GM12872 (cell line): Measurements from ENCODE around the gene COQ4.

Source experiments
- TF ChIP-seq, protein P1 (sequence below): IDR thresholded peaks from 3 replicates; pipeline ENCODE4 v1.5.1; 2011; ENCODE audit warnings: low read depth, mild to moderate bottlenecking, low read length, moderate library complexity; ENCODE audit not compliant: insufficient read depth

The COQ4 gene

DNA sequence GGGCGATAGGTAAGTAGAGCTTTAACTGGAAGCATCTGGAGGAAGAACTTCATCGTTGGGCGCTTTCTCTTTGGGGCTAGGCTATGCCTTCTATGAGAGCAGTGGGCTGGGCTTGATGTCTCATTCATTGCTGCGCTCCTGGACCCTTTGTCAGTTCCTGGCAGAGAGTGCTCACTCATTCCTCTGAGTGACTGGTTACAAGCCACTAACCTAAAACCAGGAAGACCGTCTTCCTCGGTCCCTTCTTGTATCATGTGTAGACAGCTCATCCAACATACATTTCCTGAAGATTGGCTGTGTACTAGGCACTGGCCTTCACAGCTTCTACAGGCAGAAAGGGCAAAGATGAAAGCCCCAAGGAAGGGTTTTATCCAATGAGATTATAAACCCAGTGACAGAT, 40.1 kb upstream of the COQ4 start:
- TF ChIP-seq, protein P1, sequence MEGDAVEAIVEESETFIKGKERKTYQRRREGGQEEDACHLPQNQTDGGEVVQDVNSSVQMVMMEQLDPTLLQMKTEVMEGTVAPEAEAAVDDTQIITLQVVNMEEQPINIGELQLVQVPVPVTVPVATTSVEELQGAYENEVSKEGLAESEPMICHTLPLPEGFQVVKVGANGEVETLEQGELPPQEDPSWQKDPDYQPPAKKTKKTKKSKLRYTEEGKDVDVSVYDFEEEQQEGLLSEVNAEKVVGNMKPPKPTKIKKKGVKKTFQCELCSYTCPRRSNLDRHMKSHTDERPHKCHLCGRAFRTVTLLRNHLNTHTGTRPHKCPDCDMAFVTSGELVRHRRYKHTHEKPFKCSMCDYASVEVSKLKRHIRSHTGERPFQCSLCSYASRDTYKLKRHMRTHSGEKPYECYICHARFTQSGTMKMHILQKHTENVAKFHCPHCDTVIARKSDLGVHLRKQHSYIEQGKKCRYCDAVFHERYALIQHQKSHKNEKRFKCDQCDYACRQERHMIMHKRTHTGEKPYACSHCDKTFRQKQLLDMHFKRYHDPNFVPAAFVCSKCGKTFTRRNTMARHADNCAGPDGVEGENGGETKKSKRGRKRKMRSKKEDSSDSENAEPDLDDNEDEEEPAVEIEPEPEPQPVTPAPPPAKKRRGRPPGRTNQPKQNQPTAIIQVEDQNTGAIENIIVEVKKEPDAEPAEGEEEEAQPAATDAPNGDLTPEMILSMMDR = no peak

DNA sequence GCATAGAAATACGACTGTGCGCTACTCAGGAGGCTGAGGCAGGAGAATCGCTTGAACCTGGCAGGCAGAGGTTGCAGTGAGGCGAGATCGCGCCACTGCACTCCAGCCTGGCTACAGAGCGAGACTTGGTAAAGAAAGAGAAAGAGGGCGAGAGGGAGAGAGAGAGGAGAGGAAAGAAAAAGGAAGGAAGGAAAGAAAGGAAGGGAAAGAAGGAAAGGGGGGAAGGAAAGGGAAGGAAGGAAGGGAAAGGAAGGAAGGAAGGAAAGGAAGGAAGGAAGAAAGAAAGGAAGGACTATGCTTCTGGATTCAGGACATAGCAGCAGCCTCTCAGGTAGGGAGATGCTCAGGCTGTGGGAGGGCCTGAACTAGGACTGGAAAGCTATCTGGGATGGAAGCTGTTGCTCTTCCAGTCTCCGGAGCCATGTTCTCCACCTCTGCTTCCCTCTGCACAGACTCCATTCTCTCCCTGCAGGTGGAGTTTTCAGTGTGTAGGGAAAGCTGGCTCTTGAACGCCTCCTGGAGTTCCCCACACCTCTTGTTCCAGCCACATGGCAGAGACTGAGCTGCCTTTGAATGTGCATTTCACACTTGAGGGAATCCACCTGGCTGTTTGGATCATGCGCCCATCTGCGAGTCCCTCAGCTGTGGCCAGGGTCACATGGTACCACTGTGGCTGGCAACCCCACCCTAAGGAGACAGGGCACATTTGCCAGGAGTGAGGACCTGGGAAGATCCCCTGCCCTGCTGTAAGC, 37.4 kb upstream of the COQ4 start:
- TF ChIP-seq, protein P1 = no peak

DNA sequence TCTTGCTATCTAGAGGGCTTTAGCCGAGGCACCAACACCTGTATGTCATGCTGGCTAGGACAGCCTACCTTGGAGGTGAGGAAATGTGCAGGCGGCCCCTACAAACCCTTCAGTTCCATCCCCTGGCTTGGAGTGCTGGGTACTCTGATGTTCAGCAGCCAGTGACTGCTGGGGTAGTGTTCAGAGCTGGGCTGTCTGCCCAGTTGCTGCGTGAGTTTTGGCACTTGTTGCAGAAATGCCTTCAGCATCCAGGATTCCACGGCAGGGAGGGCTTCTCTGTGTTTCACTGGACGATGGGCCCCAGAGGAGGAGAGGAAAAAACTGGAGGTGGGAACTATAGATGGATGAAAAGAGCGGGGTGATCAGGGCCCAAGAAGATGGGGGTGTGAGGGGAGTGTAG, 36.2 kb upstream of the COQ4 start:
- TF ChIP-seq, protein P1 = no peak

DNA sequence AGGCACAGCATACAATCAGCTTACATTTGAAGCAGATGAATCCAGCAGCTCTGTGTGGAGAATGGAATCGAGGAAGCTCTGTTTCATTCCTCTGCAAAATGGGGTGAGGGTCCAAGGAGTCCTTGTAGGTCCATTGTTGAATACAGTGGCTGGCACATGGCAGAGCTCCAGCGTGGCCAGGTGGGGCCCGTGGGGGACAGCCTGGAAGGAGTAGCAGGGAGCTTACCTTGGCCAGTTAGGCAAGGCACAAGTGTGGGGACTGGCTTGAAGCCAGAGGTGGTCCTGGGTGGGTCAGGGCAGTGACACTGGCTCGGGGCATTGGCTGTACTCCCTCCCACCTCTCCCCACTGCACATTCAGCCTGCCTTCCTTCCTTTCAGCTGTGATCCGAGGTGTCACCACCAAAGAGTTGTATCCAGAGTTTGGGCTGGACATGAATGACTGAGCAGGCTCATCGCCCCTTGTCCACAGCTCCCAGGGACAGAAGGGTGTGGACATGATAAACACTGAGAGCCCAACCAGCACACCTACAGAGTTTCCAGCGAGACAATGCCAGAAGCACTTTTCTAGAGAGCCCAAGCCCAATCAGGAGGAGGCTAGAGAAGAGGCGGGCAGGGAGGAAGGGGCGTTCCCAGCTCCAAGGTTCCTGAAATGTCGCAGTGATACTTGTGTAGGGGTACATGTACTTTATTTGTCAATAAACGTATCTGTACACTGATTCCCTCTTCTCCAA, 34.2 kb upstream of the COQ4 start:
- TF ChIP-seq, protein P1 = no peak

DNA sequence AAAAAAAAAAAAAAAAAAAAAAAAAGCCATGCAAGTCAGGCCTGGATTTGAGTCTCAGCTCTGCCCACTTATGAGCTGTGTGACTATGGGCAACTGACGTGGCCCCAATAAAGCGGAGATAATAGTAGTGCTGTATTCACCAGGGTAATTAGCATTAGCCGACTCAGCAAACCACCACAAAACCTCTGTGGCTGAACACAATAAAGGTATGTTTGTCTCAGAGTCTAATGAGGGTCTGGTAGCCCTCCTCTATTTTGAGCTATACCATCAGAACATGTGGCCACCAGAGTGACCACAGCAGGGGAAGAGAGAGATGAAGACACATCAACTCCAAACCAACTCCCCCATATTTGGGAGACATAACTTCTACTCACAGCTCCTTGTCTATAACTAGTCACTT, 30.6 kb upstream of the COQ4 start:
- TF ChIP-seq, protein P1 = no peak

DNA sequence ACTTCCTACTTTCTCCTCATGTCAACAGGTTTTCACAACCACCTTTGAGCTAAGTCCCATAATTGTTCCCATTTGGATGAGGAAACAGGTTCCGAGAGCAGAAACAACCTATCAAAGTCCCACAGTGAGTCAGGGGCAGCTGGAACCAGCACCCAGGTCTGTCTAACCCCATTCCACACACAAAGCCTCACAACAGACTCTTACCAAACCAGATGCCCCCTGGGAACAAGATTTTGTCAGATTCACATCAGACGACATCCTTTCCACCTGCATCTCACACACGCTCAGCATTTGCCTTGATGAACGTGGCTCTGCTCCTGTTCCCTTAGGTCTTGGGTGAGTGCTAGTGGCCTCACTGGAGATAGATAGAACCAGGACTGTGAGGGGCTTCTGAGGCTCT, 29.5 kb upstream of the COQ4 start:
- TF ChIP-seq, protein P1 = no peak

DNA sequence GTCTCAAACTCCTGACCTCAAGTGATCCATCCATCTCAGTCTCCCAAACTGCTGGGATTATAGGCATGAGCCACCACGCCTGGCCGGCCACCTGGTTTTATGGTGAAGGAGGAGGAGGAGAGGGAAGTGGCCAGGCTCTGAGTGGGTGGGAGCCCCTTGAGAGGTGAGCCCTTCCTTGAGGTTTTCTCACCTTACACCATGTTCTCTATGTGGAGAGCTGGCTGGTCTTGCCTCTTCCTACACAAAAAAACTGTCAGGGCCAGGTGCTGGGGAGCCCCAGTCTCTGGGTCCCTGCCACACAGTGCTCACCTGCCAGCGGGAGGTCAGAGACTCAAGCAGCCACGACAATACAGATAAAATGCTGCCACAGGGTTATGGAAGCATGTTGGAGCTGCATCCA, 28.5 kb upstream of the COQ4 start:
- TF ChIP-seq, protein P1 = no peak
